Measurements from ENCODE around the gene SPNS3.
A peak's percentile ranks its signal among the peaks of the same experiment; 100 is the strongest.

SPNS3 gene

DNA sequence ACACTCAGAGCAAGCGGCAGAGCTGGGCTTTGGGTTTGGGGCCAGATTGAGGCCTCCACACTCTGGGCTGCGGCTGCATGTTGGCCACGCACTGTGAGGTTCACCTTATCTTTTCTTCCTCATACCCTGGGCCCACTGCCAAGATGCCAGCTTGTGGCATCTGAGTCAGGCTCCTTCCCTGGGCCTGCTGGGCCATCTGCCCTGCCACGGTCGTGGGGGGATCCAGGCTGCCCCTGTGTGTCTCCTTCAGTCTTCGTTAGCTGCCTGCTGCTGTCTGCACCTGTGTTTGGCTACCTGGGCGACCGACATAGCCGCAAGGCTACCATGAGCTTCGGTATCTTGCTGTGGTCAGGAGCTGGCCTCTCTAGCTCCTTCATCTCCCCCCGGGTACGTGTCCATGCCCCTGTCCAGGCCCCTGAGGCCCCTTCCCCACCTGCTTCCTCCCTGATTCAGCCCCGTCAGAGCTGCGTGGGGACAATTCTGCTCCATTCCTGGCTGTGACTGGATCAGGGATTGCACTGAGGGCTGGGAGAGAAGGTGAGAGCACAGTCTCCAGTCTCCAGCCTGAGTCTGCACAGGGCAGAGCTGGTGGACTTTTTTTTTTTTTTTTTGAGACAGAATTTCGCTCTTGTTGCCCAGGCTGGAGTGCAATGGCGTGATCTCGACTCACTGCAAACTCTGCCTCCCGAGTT lies 11.2 kb downstream of the SPNS3 start (continued):
- TF ChIP-seq, protein P1, sequence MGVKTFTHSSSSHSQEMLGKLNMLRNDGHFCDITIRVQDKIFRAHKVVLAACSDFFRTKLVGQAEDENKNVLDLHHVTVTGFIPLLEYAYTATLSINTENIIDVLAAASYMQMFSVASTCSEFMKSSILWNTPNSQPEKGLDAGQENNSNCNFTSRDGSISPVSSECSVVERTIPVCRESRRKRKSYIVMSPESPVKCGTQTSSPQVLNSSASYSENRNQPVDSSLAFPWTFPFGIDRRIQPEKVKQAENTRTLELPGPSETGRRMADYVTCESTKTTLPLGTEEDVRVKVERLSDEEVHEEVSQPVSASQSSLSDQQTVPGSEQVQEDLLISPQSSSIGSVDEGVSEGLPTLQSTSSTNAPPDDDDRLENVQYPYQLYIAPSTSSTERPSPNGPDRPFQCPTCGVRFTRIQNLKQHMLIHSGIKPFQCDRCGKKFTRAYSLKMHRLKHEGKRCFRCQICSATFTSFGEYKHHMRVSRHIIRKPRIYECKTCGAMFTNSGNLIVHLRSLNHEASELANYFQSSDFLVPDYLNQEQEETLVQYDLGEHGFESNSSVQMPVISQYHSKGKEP (tag by site-specific recombination; IDR thresholded peaks at IDR 0.05), result no peak
- TF ChIP-seq ZIC2 (tag by site-specific recombination; IDR thresholded peaks at IDR 0.05) (peak; percentile 54), ZNF76 (tag by site-specific recombination; IDR thresholded peaks at IDR 0.05; ENCODE audit: borderline replicate concordance, low read depth) (no peak), ZSCAN30 (tag by site-specific recombination; IDR thresholded peaks at IDR 0.05) (no peak)

DNA sequence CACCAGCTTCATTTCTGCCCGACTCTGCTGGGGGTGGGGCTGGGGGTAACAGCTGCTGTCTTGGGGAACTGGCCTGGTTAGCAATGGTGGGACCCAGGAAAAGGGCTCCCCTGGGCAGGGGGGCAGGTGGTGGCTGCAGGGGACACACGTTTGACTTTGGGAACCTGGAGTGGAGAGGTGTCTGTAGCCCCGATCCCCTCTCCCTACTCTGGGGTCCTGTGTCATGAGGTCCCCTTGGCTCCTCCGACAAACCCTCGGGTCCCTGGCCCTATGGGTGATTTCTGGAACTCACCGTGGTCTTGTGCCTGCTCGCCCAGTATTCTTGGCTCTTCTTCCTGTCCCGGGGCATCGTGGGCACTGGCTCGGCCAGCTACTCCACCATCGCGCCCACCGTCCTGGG lies 12.0 kb downstream of the SPNS3 start:
- H3K4me3 ChIP-seq (ENCODE audit: low read depth, low read length), result no peak overlapping the region
- TF ChIP-seq ZEB2 (tag by site-specific recombination; IDR thresholded peaks at IDR 0.05) (no peak), ZNF776 (tag by site-specific recombination; IDR thresholded peaks at IDR 0.05; ENCODE audit: borderline replicate concordance) (no peak), GLIS1 (tag by site-specific recombination; IDR thresholded peaks at IDR 0.05) (peak; percentile 37; the same call in 1 of the 2 replicates), GLIS2 (tag by site-specific recombination; IDR thresholded peaks at IDR 0.05) (peak; percentile 41; the same call in 1 of the 2 replicates)
- H3K4me1 ChIP-seq (ENCODE audit: control insufficient read depth, insufficient read depth, low read length), result peaks cover 7% of the 10 kb centered on the region
- H3K36me3 ChIP-seq (ENCODE audit: control insufficient read depth in 2 of 2, insufficient read depth in 1 of 2, low read length in 2 of 2), result no peaks in the 10 kb centered on the region
- POLR2A ChIA-PET, result no interaction called here
- CTCF ChIA-PET, result interaction anchor here (0.6 kb wide), 1 partner anchor 531 kb away, joined by 3 read pairs; no protein-coding TSS in a partner anchor
- H3K9me3 ChIP-seq (ENCODE audit: control insufficient read depth, insufficient read depth, low read depth, low read length), result no peaks in the 10 kb centered on the region
- no peak overlapping the region for H3K27ac ChIP-seq (ENCODE audit: extremely low read depth, low read depth, low read length)

- no peaks in the 10 kb centered on the region for H3K9me3 ChIP-seq (ENCODE audit: control insufficient read depth, insufficient read depth, low read depth, low read length)
- H3K36me3 ChIP-seq (ENCODE audit: control insufficient read depth in 2 of 2, insufficient read depth in 1 of 2, low read length in 2 of 2), result no peaks in the 10 kb centered on the region
- H3K4me3 ChIP-seq (ENCODE audit: low read depth, low read length), result no peak overlapping the region
- no peak for TF ChIP-seq ZNF610 (tag by site-specific recombination; IDR thresholded peaks at IDR 0.05; ENCODE audit: borderline replicate concordance)
- no peak for TF ChIP-seq ZNF664 (tag by site-specific recombination; IDR thresholded peaks at IDR 0.05)
- TF ChIP-seq EGR2 (tag by site-specific recombination; IDR thresholded peaks at IDR 0.05; ENCODE audit: low read depth), result no peak
- TF ChIP-seq ZNF19 (tag by site-specific recombination; IDR thresholded peaks at IDR 0.05; ENCODE audit: low read depth), result no peak
- TF ChIP-seq, protein P2, sequence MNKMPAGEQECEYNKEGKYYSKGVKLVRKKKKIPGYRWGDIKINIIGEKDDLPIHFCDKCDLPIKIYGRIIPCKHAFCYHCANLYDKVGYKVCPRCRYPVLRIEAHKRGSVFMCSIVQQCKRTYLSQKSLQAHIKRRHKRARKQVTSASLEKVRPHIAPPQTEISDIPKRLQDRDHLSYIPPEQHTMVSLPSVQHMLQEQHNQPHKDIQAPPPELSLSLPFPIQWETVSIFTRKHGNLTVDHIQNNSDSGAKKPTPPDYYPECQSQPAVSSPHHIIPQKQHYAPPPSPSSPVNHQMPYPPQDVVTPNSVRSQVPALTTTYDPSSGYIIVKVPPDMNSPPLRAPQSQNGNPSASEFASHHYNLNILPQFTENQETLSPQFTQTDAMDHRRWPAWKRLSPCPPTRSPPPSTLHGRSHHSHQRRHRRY (tag by site-specific recombination; IDR thresholded peaks at IDR 0.05), result no peak
- no peak for TF ChIP-seq ZNF394 (tag by site-specific recombination; IDR thresholded peaks at IDR 0.05; ENCODE audit: borderline replicate concordance)
- TF ChIP-seq, protein P3, sequence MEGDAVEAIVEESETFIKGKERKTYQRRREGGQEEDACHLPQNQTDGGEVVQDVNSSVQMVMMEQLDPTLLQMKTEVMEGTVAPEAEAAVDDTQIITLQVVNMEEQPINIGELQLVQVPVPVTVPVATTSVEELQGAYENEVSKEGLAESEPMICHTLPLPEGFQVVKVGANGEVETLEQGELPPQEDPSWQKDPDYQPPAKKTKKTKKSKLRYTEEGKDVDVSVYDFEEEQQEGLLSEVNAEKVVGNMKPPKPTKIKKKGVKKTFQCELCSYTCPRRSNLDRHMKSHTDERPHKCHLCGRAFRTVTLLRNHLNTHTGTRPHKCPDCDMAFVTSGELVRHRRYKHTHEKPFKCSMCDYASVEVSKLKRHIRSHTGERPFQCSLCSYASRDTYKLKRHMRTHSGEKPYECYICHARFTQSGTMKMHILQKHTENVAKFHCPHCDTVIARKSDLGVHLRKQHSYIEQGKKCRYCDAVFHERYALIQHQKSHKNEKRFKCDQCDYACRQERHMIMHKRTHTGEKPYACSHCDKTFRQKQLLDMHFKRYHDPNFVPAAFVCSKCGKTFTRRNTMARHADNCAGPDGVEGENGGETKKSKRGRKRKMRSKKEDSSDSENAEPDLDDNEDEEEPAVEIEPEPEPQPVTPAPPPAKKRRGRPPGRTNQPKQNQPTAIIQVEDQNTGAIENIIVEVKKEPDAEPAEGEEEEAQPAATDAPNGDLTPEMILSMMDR (tag by site-specific recombination; IDR thresholded peaks at IDR 0.05), result no peak
- TF ChIP-seq ZNF473 (tag by site-specific recombination; IDR thresholded peaks at IDR 0.05), result no peak
- TF ChIP-seq, protein P4, sequence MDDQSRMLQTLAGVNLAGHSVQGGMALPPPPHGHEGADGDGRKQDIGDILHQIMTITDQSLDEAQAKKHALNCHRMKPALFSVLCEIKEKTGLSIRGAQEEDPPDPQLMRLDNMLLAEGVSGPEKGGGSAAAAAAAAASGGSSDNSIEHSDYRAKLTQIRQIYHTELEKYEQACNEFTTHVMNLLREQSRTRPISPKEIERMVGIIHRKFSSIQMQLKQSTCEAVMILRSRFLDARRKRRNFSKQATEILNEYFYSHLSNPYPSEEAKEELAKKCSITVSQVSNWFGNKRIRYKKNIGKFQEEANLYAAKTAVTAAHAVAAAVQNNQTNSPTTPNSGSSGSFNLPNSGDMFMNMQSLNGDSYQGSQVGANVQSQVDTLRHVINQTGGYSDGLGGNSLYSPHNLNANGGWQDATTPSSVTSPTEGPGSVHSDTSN (CRISPR knock-in tag; IDR thresholded peaks at IDR 0.05), result no peak
- TF ChIP-seq, protein P5, sequence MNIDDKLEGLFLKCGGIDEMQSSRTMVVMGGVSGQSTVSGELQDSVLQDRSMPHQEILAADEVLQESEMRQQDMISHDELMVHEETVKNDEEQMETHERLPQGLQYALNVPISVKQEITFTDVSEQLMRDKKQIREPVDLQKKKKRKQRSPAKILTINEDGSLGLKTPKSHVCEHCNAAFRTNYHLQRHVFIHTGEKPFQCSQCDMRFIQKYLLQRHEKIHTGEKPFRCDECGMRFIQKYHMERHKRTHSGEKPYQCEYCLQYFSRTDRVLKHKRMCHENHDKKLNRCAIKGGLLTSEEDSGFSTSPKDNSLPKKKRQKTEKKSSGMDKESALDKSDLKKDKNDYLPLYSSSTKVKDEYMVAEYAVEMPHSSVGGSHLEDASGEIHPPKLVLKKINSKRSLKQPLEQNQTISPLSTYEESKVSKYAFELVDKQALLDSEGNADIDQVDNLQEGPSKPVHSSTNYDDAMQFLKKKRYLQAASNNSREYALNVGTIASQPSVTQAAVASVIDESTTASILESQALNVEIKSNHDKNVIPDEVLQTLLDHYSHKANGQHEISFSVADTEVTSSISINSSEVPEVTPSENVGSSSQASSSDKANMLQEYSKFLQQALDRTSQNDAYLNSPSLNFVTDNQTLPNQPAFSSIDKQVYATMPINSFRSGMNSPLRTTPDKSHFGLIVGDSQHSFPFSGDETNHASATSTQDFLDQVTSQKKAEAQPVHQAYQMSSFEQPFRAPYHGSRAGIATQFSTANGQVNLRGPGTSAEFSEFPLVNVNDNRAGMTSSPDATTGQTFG (tag by site-specific recombination; IDR thresholded peaks at IDR 0.05; ENCODE audit: borderline replicate concordance), result no peak
- ChIA-PET POLR2A (no interaction called here), CTCF (interaction anchor here (0.9 kb wide), 1 partner anchor 120 kb away, joined by 3 read pairs; no protein-coding TSS in a partner anchor)
- H3K27ac ChIP-seq (ENCODE audit: extremely low read depth, low read depth, low read length), result no peak overlapping the region
- H3K4me1 ChIP-seq (ENCODE audit: control insufficient read depth, insufficient read depth, low read length), result no peaks in the 10 kb centered on the region
These were observed 12.8 kb downstream of the SPNS3 start for GRCh38 chr17:4446326-4447071.

Data from HEK293 (cell line).